ENCODE measurements around the gene HIBADH.

GRCh38 chr7:27567266-27567665, 95.4 kb downstream of the HIBADH start:
- TF ChIP-seq CTCF (IDR thresholded peaks at IDR 0.05) (no peak), POLR2A (IDR thresholded peaks at IDR 0.05) (no peak)
